ENCODE data around the gene PRR36.

The PRR36 gene

DNA sequence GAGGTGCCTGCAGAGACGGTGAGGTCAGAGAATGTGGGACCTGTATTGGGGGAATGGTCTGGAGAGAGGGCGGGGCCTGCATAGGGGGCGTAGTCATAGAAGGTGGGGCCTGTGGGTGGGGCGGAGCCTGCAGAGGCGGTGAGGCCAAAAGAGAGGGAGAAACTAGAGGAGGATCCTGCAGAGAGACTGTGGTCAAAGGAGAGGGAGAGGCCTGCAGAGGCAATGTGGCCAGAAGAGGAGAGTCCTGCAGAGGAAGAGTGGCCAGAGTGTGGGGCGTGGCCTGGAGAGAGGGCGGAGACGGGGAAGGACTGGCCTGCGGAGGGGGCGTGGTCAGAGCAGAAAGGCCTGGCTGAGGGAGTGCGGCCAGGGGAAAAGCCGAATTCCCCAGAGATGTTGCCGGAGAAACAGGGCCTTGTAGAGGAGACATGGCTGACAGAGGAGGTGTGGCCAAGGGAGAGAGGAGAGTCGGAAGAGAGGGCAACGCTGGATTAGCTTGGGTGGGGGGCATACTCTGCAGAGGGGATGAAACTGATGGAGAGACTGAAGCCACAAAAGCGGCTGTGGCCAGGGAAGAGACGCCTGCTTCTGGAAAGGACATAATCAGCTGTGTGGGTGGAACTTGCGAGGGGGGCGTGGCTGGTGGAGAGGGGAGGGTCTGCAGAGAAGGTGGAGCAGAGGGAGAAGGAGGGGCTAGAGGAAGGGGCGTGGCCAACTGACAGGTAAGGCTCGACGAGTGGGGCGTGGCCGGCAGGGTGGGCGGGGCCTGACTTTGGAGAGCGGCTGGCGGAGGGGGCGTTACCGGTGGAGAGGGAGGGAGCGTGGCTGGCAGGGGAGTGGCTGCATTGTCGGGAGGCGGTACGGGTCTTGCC, 2.5 kb downstream of the PRR36 start:
- DNase-seq (ENCODE audit: low read depth): peak; percentile 49

- no peak for DNase-seq (ENCODE audit: low read depth)
Measured at GRCh38 chr19:7870571-7871436, 3.4 kb downstream of the PRR36 start.

DNA sequence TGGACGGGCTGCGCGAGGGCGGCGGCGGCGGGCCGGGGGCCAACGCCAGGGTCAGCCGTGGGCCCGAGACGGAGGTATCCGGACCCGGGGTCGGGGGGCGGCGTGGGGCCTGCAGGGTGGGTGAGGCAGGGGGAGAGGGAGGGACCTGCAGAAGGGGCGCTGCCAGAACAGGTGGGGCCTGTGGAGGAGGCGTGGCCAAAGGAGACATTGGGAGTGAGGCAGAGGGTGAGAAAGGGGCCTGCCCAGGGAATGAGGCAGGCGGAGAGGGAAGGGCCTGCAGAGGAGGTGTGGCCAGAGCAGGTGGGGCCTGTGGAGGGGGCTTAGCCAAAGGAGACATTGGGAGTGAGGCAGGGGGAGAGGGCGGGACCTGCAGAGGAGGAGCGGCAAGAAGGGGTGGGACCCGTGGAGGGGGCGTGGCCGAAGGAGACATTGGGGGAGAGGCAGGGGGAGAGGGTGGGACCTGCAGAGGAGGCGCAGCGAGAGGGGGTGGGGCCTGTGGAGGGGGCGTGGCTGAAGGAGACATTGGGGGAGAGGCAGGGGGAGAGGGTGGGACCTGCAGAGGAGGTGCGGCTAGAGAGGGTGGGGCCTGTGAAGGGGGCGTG, 4.2 kb downstream of the PRR36 start:
- no peak for DNase-seq (ENCODE audit: low read depth)

- peak; percentile 64 for DNase-seq (ENCODE audit: low read depth)
Measured at GRCh38 chr19:7869453-7869909, 4.7 kb downstream of the PRR36 start.

GRCh38 chr19:7868671-7869452, 5.3 kb downstream of the PRR36 start:
- DNase-seq (ENCODE audit: low read depth): peak; percentile 59

DNA sequence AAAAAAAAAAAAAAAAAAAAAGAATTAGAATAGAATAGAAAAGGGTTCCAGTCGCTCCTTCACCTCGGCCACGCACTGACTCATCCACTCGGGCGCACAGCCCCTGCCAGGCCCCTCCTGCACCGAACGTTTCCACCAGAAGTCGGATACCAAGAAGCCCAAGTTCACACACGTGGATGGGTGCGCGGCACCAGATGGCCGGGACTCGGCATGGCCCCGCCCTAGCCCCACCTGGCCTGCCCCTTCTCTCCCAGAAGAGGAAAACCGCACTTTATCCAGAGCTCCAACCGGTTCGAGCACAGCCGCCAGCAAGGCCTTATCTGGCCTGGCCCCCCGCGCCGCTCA, 5.9 kb downstream of the PRR36 start:
- DNase-seq (ENCODE audit: low read depth): no peak

DNA sequence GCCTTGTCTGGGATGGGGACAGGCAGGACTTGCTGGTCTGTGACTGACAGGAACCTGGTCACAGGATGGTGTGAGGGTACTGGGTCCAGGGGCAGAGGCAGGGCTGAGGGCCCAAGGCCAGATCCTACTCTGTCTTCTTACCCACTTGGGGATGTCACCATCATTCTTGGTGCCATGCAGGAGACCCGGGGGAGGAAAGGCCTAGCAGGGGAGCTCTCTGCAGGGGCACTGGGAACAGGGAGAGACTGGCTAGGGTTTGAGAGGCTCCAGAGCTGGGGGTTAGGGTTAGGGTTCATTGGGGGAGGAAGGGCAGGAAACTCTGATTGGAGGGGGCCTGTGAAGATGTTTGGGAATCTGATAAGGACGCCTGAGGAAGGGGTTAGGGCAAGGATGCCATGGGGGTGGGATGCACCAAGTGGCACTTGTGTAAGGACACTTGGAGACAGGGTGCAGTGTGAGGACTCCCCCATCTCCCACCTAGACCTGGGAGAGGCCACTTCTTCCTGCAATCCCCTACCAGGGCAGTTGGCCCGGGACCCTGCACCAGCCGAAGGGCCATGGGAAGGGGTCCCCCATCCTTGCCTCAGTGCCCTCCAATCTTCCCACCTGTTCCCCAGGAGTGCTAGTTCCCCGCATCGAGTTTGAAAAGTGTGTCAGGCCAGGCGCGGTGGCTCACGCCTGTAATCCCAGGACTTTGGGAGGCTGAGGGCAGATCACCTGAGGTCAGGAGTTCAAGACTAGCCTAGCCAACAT, 6.9 kb downstream of the PRR36 start:
- DNase-seq (ENCODE audit: low read depth): no peak

DNA sequence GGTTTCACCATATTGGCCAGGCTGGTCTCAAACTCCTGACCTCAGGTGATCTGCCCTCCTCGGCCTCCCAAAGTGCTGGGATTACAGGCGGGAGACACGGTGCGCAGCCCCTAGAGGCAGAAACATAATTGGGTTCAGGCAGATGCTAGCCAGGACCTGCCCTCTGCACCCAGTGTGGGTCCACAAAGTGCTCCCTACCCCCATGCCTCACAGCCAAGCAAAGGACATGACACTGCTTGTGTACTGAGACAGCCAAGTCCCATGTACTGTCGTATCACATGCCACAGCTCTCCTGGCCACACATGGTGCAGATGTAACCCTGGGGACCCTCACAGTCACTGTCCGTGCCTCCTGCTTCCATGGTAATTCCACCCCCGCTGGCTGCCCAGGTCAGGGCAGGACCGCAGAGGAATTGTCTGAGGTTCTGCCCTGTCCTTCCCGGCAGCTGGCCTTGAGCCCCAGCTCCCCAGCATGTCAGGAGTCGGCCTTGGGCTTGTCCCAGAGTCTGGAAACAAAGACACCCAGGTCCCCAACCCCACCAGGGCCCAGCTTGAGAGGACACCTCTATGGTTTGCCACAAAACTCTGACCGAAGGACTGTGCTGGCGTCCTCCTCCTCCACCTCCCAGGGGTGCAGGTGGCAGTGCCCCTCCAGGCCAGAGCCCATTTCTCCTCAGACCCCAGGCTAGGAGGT, 7.6 kb downstream of the PRR36 start:
- no peak for DNase-seq (ENCODE audit: low read depth)

- DNase-seq (ENCODE audit: low read depth): no peak
Measured at GRCh38 chr19:7865262-7865911, 8.8 kb downstream of the PRR36 start.

GRCh38 chr19:7864690-7865074, 9.5 kb downstream of the PRR36 start:
- no peak for DNase-seq (ENCODE audit: low read depth)

- no peak for DNase-seq (ENCODE audit: low read depth)
Measured at GRCh38 chr19:7863971-7864689, 10.1 kb downstream of the PRR36 start.

- DNase-seq (ENCODE audit: low read depth): no peak
Measured at GRCh38 chr19:7863157-7863970, 10.8 kb downstream of the PRR36 start.

DNA sequence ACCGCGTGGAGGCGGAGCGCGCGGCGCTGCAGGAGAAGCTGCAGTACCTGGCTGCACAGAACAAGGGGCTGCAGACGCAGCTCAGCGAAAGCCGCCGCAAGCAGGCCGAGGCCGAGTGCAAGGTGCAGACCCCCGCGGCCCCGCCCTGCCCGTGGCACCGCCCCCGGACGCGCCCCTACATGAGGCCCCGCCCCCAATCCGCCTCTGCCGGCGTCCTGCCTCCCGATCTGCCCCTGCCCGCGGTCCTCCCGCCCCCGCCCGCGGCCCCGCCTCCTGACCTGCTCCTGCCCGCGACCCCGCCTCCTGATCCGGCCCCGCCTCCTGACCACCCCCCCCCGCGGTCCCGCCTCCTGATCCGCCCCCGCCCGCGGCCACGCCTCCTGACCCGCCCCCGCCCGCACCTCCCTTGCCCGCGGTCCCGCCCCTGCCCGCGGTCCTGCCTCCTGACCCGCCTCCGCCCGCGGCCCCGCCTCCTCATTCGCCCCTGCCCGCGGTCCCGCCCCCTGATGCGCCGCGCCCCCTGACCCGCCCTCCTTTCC, 11.7 kb downstream of the PRR36 start:
- peak; percentile 41 for DNase-seq (ENCODE audit: low read depth)

DNA sequence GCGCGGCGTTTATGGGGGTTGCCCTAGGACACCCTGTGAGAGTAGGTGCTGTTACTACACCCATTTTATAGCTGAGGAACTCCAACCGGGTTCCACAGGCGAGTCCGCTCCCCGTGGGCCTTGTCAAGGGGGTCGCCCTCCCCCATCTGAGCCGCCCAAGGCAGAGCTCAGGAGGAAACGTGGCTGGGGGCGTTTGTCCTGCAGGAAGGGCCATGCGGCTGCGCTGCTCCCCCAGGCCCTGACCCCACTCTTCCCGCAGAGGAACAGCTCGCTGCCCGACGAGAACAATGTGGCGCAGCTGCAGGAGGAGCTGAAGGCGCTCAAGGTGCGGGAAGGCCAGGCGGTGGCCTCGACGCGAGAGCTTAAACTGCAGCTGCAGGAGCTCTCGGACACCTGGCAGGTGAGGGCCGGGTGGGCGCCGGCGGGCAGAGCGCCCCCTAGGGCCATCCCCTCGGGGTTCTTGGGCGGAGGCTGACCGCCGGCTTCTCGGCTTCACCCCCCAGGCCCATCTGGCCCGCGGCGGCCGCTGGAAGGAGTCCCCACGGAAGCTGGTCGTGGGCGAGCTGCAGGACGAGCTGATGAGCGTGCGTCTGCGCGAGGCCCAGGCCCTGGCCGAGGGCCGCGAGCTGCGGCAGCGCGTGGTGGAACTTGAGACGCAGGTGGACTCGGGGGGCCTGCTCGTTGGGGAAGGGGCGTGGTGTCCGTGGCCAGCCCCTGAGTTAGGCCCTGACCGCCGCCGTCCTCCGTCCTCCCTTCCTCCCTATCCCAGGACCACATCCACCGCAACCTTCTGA, 12.4 kb downstream of the PRR36 start:
- no peak for DNase-seq (ENCODE audit: low read depth)

DNA sequence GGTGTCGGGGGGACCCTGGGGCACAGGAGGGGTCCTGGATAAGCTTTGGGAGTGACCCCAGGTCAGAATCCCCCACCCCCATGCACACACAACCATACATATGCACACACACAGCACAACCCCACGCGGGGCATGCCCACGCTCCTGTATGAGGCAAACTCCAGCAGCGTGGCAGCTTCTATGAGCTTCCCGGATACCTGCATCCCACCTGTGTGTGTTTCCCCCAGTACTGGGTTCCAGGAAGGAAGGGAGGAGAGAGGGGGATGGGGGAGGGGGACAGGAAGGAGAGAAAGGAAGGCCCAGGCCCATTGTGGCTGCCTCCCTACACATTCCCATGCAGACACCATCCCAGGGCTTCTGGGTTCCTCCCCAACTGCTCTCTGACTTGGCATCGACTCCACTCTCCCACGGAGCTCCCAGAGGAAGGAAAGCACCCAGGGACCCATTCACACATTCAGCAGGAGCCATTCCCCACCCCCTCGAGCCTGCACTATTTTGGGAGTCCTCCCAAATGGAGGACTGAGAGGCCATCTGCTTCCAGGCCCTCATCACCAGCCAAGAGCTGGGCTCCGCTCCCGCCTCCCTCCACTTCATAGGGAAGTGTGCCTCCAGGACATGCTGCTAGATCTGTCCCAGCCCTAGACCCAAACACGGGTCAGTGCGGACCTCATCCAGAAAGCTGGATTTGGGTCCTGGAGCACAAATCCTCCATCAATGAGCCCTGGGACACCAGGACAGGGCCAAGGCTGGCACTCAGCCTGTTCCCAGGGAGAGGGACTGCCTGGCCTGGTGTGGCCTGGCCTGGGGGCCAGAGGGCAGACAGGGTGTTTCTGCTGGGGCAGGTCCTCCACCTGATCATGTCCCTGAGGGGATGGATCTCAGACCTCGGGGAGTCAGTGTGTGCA, 13.2 kb downstream of the PRR36 start:
- DNase-seq (ENCODE audit: low read depth): no peak
